Thyroid gland (tissue), 4 donors: ENCODE results near the gene OSBPL5. TPM values are rescaled to one million over a fixed set of nuclear protein-coding genes. Genes with fewer than 3 reads are reported as not detected.

Experiments used
- DNase-seq, 2 donors: peaks; one replicate each; pipeline ENCODE4 v3.0.0-alpha.2; 2019
- H3K27ac ChIP-seq, 3 donors: fragments of 200-600 bp; sonication (generic); 1 replicate in 2 of 3; 2 replicates in 1 of 3; pipeline ENCODE4 v1.5.1; 2016 to 2019; ENCODE audit warnings: mild to moderate bottlenecking in 1 of 3, moderate library complexity in 1 of 3
- H3K27me3 ChIP-seq: fragments of 200-600 bp; sonication (generic); one replicate; pipeline ENCODE4 v1.5.1; 2019
- H3K36me3 ChIP-seq, 2 donors: fragments of 200-600 bp; sonication (generic); one replicate each; pipeline ENCODE4 v1.5.1; 2016 to 2019
- H3K4me1 ChIP-seq, 2 donors: fragments of 200-600 bp; sonication (generic); one replicate each; pipeline ENCODE4 v1.5.1; 2017 to 2019
- H3K4me3 ChIP-seq, 3 donors: fragments of 200-600 bp; sonication (generic); replicated peaks in 1 of 3; 1 replicate in 2 of 3; 2 replicates in 1 of 3; pipeline ENCODE4 v1.5.1; 2016; ENCODE audit warnings: mild to moderate bottlenecking in 1 of 3
- H3K9me3 ChIP-seq: fragments of 200-600 bp; sonication (generic); one replicate; pipeline ENCODE4 v1.5.1; 2017
- POLR2A ChIP-seq, 2 donors: fragments of 450-650 bp; IDR thresholded peaks; one replicate each; pipeline ENCODE4 v1.6.1; 2017; ENCODE audit warnings: antibody characterized with exemption in 2 of 2, mild to moderate bottlenecking in 2 of 2, moderate library complexity in 1 of 2
- WGBS, 2 donors: methylation state at CpG; one replicate each; pipeline ENCODE4 v1.1.5; 2017; 5-methylcytosine and 5-hydroxymethylcytosine counted together
- intact Hi-C: fragments of 100-400 bp; cut with DNase I; formaldehyde crosslinking; loops from one replicate; pipeline ENCODE4 v1.15.1; 2023
- total RNA-seq, 4 donors: library from RNA; depleted of rRNA; stranded (reverse); fragments of >200 nt; gene quantifications; one replicate each; pipeline ENCODE4 v1.2.3, GENCODE V29; 2016
- TF ChIP-seq, protein P1 (sequence below), 6 experiments: fragments of 200-600 bp in 3 of 6; fragments of 450-650 bp in 3 of 6; sonication (generic) in 3 of 6; IDR thresholded peaks; one replicate each; pipeline ENCODE4 v1.5.1; 2016 to 2019; ENCODE audit warnings: antibody characterized with exemption in 6 of 6, mild to moderate bottlenecking in 2 of 6, inconsistent platforms in 1 of 6, moderate library complexity in 1 of 6

The OSBPL5 gene
- total RNA-seq, 4 donors from 2014 or later: 24.2 to 46.7 (median 34.4) TPM

DNA sequence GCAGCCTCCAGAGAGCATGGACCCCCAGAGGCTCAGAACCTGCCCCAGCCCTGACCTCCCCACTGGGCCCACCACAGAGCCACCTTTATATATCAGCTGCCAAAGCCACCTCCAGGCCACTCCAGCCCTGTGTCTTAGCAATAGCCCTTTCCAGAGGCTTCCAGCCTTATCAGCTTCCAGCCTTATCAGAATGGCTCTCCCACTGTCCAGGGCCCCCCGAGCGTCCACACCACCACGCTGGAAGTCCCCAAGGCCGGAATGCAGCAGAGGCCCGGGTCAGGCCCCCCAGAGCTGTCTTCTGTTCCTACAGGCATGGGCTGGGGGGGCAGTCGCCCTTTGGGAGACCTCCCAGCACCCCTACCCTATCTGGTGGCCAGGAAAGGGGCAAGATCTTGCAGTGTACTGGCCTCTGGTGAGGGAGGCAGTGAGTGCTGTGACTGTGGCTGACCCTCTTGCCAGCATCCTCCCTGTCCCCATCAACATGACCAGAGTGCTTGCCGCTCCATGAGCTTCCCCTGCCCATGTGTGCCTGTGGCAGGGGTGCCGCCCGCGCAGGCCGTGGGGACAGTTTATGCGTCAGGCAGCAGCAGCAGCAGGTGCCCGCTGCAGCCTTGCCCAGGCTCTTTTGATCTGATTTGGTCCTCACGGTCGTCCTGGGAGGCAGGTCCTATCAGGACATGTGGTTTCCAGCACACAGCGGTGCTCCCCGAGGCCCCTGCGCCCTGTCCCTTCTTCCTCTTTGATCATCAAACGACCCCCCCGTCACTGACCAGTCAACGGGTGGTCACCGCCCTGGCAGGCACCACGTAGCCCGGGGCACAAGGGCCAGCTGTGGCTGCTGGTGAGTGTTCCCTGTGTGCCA lies 15.9 kb downstream of the OSBPL5 start:
- H3K27me3 ChIP-seq: no peaks in the 10 kb centered on the region
- H3K36me3 ChIP-seq: no peaks in the 10 kb centered on the region
- no peak for DNase-seq
- H3K4me1 ChIP-seq: peaks cover 0 to 36% of the 10 kb centered on the region in 2 donors
- intact Hi-C loops: no loop called here
- 82% methylated on average over 23 to 24 of the region's 24 CpGs for WGBS, 2 donors
- no peak overlapping the region for H3K27ac ChIP-seq
- TF ChIP-seq, protein P1, sequence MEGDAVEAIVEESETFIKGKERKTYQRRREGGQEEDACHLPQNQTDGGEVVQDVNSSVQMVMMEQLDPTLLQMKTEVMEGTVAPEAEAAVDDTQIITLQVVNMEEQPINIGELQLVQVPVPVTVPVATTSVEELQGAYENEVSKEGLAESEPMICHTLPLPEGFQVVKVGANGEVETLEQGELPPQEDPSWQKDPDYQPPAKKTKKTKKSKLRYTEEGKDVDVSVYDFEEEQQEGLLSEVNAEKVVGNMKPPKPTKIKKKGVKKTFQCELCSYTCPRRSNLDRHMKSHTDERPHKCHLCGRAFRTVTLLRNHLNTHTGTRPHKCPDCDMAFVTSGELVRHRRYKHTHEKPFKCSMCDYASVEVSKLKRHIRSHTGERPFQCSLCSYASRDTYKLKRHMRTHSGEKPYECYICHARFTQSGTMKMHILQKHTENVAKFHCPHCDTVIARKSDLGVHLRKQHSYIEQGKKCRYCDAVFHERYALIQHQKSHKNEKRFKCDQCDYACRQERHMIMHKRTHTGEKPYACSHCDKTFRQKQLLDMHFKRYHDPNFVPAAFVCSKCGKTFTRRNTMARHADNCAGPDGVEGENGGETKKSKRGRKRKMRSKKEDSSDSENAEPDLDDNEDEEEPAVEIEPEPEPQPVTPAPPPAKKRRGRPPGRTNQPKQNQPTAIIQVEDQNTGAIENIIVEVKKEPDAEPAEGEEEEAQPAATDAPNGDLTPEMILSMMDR (IDR thresholded peaks at IDR 0.05): no peak
- no peak for TF ChIP-seq POLR2A (IDR thresholded peaks at IDR 0.05)
- no peaks in the 10 kb centered on the region for H3K9me3 ChIP-seq
- H3K4me3 ChIP-seq: no peak overlapping the region

DNA sequence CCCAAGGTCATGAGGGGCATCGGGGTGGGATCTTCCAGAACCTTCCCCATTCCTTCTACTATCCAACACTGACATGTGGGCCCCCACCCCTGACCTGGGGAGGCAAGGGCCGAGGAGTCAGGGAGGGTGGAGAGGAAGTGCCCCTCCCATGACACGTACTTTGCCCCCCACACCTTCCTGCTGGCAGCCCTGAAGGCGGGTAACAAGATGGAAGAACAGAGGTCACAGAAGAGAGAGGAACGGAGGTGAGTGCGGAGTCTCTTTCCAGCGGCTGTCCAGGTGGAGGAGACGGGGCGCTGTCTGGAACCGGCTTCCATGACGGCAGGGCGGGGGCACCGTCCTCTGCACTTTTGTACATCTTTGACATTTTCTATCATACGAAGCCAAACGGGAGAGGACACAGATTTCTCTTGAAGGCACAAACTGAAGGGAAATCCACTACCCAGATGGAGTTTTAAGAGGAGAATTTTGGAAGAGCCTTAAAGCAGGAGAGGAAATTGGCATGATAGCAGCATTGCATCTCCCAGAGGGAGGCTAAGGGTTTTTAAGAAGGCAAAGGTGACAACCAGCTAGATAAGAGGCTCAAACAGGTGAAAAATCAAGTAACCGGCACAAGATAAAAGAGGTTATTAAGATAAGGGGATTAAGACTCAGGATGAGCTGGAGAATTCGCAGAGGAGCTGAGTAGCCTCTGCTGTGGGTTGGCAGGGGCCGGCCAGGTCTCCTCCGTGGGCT lies 16.7 kb downstream of the OSBPL5 start:
- TF ChIP-seq, protein P1 (IDR thresholded peaks at IDR 0.05): no peak
- no peak for TF ChIP-seq POLR2A (IDR thresholded peaks at IDR 0.05)
- Histone ChIP-seq H3K9me3 (no peaks in the 10 kb centered on the region), H3K27me3 (no peaks in the 10 kb centered on the region), H3K4me1 (peaks cover 0 to 28% of the 10 kb centered on the region in 2 donors), H3K36me3 (no peaks in the 10 kb centered on the region), H3K27ac (no peak overlapping the region), H3K4me3 (no peak overlapping the region)
- 89 to 91% methylated on average over 19 of the region's 19 CpGs for WGBS, 2 donors
- intact Hi-C loops: no loop called here
- no peak for DNase-seq

DNA sequence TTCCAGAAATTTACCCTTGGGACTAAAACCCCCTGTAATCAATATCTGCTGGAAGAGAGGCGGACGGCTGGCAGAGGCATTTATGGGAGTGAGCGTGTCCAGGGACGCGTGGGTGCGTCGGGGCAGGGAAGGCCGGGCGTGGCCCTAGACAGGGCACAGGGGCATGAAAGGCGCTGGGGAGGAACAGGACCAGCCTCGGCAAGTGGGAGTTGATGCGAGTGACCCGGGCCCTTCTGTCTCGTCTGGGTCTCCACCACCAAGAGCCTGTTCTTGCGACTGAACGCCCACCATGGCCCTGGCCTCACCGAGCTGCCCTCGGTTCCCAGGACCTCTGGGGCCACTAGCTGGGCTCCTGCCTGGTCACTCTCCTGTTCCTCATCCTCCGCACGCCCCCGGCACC lies 17.5 kb downstream of the OSBPL5 start:
- intact Hi-C loops: no loop called here
- Histone ChIP-seq H3K27ac (no peak overlapping the region), H3K9me3 (no peaks in the 10 kb centered on the region), H3K4me3 (no peak overlapping the region), H3K4me1 (peaks cover 0 to 20% of the 10 kb centered on the region in 2 donors), H3K36me3 (no peaks in the 10 kb centered on the region), H3K27me3 (no peaks in the 10 kb centered on the region)
- no peak for DNase-seq
- no peak for TF ChIP-seq POLR2A (IDR thresholded peaks at IDR 0.05)
- 90 to 93% methylated on average over 21 of the region's 21 CpGs for WGBS, 2 donors

DNA sequence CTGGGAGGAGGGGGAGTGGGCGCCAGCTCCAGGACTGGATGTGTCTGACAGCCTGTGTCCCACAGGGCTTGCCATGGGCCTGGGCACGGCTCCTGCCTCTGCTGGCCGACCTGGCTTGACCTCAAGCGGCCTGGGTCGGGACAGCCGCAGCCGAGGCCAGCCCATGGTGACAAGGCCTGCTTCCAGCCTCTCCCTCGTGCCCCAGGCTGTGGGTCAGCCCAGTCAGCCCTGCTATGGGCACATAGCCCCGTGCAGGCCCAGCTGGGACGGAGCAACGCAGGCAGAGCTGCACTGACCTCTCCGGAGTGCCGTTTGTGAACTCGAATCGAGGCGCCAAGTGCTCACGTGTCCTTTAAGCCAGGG lies 17.9 kb downstream of the OSBPL5 start:
- Histone ChIP-seq H3K27me3 (no peaks in the 10 kb centered on the region), H3K4me1 (peaks cover 0 to 16% of the 10 kb centered on the region in 2 donors), H3K27ac (peak overlapping the region in 1 of 3 donors; percentile 2), H3K4me3 (no peak overlapping the region), H3K36me3 (no peaks in the 10 kb centered on the region), H3K9me3 (no peaks in the 10 kb centered on the region)
- intact Hi-C loops: no loop called here
- peak in 1 of 2 donors; percentile 13 for DNase-seq
- TF ChIP-seq, protein P1 (IDR thresholded peaks at IDR 0.05): no peak
- no peak for TF ChIP-seq POLR2A (IDR thresholded peaks at IDR 0.05)
- WGBS, 2 donors: 88 to 96% methylated on average over 8 to 16 of the region's 17 CpGs

DNA sequence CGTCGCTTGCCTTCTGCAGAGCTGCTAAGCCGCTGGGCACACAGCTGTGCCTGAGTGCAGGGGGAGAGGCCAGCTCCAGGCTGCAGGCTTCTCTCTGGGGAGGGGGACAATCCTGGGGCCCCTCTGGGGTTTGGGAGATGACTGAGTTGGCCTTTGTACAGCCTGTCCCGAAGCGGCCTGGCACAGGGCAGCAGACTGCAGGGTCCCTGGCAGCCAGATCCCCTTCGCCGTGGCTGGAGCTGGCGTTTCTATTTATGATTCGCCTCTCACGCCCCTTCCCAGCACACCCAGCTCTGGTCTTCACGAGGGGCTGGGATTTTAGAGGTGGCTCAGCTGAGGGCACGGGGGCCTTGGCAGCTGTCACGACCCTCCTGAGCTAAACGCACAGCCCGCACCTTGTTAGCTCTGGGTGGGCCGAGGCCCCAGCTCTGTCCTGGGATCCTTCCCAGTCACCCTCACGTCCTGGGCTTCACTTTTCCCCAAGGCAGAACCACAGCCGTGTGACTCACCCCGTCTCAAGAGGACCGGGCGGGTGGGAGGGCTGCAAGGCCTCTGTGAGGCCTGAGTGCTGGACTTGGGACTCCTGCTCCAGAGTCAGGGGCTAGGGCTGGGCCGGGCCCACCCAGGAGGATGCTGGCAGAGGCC lies 18.4 kb downstream of the OSBPL5 start:
- no peaks in the 10 kb centered on the region for H3K27me3 ChIP-seq
- TF ChIP-seq, protein P1 (IDR thresholded peaks at IDR 0.05): no peak
- no peak for TF ChIP-seq POLR2A (IDR thresholded peaks at IDR 0.05)
- WGBS, 2 donors: 87 to 91% methylated on average over 11 to 12 of the region's 22 CpGs
- H3K9me3 ChIP-seq: no peaks in the 10 kb centered on the region
- intact Hi-C loops: no loop called here
- peaks cover 0 to 16% of the 10 kb centered on the region in 2 donors for H3K4me1 ChIP-seq
- no peak overlapping the region for H3K4me3 ChIP-seq
- H3K27ac ChIP-seq: peak overlapping the region in 1 of 3 donors; percentile 2
- no peak for DNase-seq
- H3K36me3 ChIP-seq: no peaks in the 10 kb centered on the region
